GM18526 (cell line): Measurements from ENCODE around the gene CYP26C1.

Experiments
- POLR2A ChIP-seq: IDR thresholded peaks from 3 replicates; pipeline ENCODE4 v1.6.1; 2011; ENCODE audit not compliant: insufficient read length; ENCODE audit errors: extremely low read depth

CYP26C1 gene

DNA sequence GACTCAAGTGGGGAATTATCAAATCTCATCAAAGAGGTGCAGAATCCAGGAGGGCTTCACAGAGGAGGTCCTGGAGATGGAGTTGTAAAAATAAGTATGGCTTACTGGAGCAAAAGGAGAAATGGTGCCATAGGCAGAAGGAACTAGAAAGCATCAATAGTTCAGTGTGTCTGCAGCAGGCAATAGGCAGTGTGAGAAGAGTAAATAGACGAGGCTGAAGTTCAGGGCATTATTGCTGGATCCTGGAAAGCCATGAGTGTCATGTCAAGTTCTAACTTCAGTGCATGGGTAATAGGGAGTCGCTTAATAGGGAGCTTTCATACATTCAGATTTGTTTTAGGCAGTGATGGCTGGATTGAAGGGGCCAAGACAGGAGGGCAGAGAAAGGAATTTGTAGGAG, 52.4 kb downstream of the CYP26C1 start:
- TF ChIP-seq POLR2A = no peak

DNA sequence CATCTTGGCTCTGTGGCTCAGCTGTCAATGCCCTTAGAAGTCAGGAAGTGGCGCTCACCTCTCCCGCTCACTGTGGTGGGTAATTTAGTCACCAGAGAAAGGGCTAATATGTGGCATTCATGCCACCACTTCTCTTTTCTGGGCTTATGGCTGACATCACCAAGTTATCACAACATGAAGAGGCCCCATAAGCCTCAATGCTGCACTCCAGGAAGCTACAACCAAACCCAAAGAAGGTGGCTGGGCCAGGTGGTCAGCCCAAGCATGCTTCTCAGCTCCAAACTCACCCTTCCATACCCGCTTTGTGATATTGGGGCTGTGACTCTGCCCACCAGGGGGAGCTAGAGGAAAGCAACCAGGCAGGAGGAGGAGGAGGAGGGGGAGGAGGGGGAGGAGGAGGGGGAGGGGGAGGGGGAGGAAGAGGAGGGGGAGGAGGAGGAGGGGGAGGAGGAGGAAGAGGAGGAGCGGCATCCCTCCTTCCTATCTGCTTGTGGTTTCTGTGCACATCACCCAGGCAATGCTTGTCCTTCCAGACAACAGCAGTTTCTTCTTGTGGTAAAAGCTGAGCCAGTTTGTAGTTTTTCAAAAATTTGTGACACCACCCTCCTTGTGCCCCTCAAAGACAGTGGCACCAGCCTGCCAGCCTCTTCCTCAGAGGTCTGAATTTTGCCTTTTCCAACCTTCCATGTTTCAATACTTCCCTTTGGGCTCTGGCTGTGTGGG, 55.2 kb downstream of the CYP26C1 start:
- TF ChIP-seq POLR2A = no peak
